Panc1 (cell line): ENCODE results near the gene CSK. TPM values are rescaled to one million over a fixed set of nuclear protein-coding genes. Genes with fewer than 3 reads are reported as not detected.

Experiments
- ATAC-seq: fragments of 200-7000 bp; cut with Tn5 transposase; 2 replicates; pipeline ENCODE4 v1.9.1; 2020; ENCODE audit warnings: mild to moderate bottlenecking, moderate library complexity
- BruUV-seq: library from RNA; stranded (reverse); fragments of 400-500 nt; replicated peaks from 2 replicates; lab custom pipeline; 2021; lab: Mats Ljungman, UMichigan
- CTCF ChIA-PET: fragments of 300-600 bp; sonication (Branson Sonifier 250); formaldehyde crosslinking; loops from one replicate; lab custom pipeline; 2022; ENCODE audit warnings: antibody characterized with exemption; lab: Charles Lee
- POLR2A ChIA-PET: fragments of 300-600 bp; sonication (Branson Sonifier 250); formaldehyde crosslinking; loops from one replicate; lab custom pipeline; 2022; ENCODE audit warnings: antibody characterized with exemption; lab: Charles Lee
- DNase-seq: peaks from one replicate; pipeline ENCODE4 v3.0.0-alpha.2; 2010; ENCODE audit warnings: low read depth, low spot score
- H3K27ac ChIP-seq: 2 replicates; pipeline ENCODE4 v1.5.1; 2011; ENCODE audit warnings: mild to moderate bottlenecking, low read length, inconsistent platforms
- H3K27me3 ChIP-seq: fragments of 200-500 bp; sonication (Bioruptor generic); 2 replicates; pipeline ENCODE4 v1.6.0; 2014; ENCODE audit warnings: low read length, inconsistent platforms; ENCODE audit not compliant: control insufficient read depth, insufficient read depth
- H3K36me3 ChIP-seq: fragments of 200-500 bp; sonication (Bioruptor generic); 2 replicates; pipeline ENCODE4 v1.5.1; 2014; ENCODE audit warnings: inconsistent platforms, mild to moderate bottlenecking, low read length, moderate library complexity; ENCODE audit not compliant: control insufficient read depth, insufficient read depth
- H3K4me1 ChIP-seq: 2 replicates; pipeline ENCODE4 v1.5.1; 2011; ENCODE audit warnings: inconsistent platforms, mild to moderate bottlenecking, low read length, moderate library complexity; ENCODE audit not compliant: control insufficient read depth, insufficient read depth
- H3K4me3 ChIP-seq, 2 experiments: 2 replicates each; pipeline ENCODE4 v1.5.1; 2011 to 2012; ENCODE audit warnings: low read depth in 2 of 2, low read length in 2 of 2, mild to moderate bottlenecking in 2 of 2, inconsistent platforms in 1 of 2, moderate library complexity in 1 of 2
- H3K9me3 ChIP-seq: fragments of 200-500 bp; sonication (Bioruptor generic); 2 replicates; pipeline ENCODE4 v1.5.1; 2014; ENCODE audit warnings: low read depth, mild to moderate bottlenecking, inconsistent platforms, low read length, moderate library complexity; ENCODE audit not compliant: control insufficient read depth, insufficient read depth
- POLR2AphosphoS5 ChIP-seq: IDR thresholded peaks from 2 replicates; pipeline ENCODE4 v1.6.1; 2012; ENCODE audit warnings: mild to moderate bottlenecking, low read depth, low read length, moderate library complexity
- SIN3A ChIP-seq: IDR thresholded peaks from 2 replicates; pipeline ENCODE4 v1.6.1; 2012; ENCODE audit warnings: low read depth, mild to moderate bottlenecking, low read length, moderate library complexity, borderline replicate concordance; ENCODE audit not compliant: insufficient read depth
- TCF7L2 ChIP-seq: IDR thresholded peaks from 2 replicates; pipeline ENCODE4 v1.6.1; 2011; ENCODE audit warnings: mild to moderate bottlenecking, low read depth, low read length, inconsistent platforms
- in situ Hi-C: cut with HindIII; loops from 2 replicates; pipeline ENCODE4 v1.10.0; 2016; ENCODE audit warnings: low sequenced_read_pairs, low pct_unique_long_range_greater_than_20kb
- intact Hi-C: fragments of 100-400 bp; cut with micrococcal nuclease; formaldehyde crosslinking; loops from one replicate; pipeline ENCODE4 v1.10.0; 2022; ENCODE audit not compliant: unreplicated experiment
- total RNA-seq: library from RNA; stranded (reverse); gene quantifications from one replicate; pipeline ENCODE4 v1.2.1, GENCODE V29; 2021; ENCODE audit not compliant: unreplicated experiment
- TF ChIP-seq, protein P1 (sequence below), 2 experiments: IDR thresholded peaks; 2 replicates each; pipeline ENCODE4 v1.6.1; 2011 to 2012; ENCODE audit warnings: low read depth in 2 of 2, control low read depth in 1 of 2, low read length in 1 of 2, mild to moderate bottlenecking in 1 of 2, moderate library complexity in 1 of 2; ENCODE audit not compliant: insufficient read depth in 1 of 2
- TF ChIP-seq, protein P2 (sequence below): fragments of 450-650 bp; IDR thresholded peaks from 2 replicates; pipeline ENCODE4 v1.5.1; 2017; ENCODE audit warnings: mild to moderate bottlenecking

Gene CSK
- total RNA-seq, 1 experiment from 2014 or later, result 81.4 TPM

DNA sequence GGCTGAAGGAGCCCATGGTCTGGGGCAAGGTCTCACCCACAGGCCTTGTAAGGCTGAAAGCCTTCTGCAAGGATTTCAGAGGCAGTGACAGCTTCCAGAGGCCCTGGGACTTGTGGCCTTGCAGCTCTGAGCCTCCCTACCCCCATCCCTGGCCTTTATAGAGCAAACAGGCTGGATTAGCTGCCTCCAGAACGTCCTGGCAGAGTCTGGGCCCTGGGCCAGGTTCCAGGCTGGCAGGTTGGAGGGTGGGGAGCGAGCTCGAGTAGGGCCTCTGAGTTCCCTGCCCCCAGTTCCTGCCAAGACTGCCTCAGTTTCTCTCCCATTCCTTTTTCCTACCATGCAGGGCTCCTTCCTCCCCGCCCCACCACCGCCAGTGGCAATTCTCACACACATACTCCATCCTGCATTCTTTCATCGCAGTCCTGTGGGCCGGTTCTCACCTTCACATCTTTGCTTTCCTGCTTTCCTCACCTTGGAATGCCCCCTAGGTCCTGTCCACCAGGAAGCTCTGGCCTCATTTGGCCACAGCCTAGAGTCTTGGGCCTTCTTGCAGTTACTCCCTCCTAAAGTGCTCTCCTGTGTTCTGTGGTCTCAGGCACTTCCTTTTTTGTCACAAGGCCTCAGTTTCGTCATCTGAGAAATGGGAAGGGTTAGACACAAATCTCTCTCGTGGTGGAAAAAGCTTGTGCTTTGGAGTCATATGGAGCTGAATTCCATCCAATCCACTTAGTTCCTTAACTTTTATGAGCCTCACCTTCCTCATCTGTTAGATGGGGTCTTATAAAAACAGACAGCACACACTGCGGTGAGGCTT lies 33.4 kb downstream of the CSK start:
- Histone ChIP-seq H3K9me3 (no peaks in the 10 kb centered on the region), H3K4me3 (no peak overlapping the region), H3K4me1 (peaks cover 4% of the 10 kb centered on the region; the same call in 1 of the 2 replicates), H3K27ac (no peak overlapping the region), H3K36me3 (no peaks in the 10 kb centered on the region), H3K27me3 (no peaks in the 10 kb centered on the region)
- ChIA-PET CTCF (interaction anchor here (0.6 kb wide), 1 partner anchor 44 kb away, joined by 3 read pairs; no protein-coding TSS in a partner anchor), POLR2A (no interaction called here)
- in situ Hi-C loops, result no loop called here
- DNase-seq (no peak), ATAC-seq (no peak)
- intact Hi-C loops, result no loop called here
- no peak for TF ChIP-seq POLR2AphosphoS5
- TF ChIP-seq, protein P1, sequence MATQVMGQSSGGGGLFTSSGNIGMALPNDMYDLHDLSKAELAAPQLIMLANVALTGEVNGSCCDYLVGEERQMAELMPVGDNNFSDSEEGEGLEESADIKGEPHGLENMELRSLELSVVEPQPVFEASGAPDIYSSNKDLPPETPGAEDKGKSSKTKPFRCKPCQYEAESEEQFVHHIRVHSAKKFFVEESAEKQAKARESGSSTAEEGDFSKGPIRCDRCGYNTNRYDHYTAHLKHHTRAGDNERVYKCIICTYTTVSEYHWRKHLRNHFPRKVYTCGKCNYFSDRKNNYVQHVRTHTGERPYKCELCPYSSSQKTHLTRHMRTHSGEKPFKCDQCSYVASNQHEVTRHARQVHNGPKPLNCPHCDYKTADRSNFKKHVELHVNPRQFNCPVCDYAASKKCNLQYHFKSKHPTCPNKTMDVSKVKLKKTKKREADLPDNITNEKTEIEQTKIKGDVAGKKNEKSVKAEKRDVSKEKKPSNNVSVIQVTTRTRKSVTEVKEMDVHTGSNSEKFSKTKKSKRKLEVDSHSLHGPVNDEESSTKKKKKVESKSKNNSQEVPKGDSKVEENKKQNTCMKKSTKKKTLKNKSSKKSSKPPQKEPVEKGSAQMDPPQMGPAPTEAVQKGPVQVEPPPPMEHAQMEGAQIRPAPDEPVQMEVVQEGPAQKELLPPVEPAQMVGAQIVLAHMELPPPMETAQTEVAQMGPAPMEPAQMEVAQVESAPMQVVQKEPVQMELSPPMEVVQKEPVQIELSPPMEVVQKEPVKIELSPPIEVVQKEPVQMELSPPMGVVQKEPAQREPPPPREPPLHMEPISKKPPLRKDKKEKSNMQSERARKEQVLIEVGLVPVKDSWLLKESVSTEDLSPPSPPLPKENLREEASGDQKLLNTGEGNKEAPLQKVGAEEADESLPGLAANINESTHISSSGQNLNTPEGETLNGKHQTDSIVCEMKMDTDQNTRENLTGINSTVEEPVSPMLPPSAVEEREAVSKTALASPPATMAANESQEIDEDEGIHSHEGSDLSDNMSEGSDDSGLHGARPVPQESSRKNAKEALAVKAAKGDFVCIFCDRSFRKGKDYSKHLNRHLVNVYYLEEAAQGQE (IDR thresholded peaks at IDR 0.05; ENCODE audit: insufficient read depth in 1 of 2, low read depth in 2 of 2, low read length in 1 of 2), result no peak
- TF ChIP-seq TCF7L2, result no peak
- TF ChIP-seq SIN3A, result no peak
- TF ChIP-seq, protein P2, sequence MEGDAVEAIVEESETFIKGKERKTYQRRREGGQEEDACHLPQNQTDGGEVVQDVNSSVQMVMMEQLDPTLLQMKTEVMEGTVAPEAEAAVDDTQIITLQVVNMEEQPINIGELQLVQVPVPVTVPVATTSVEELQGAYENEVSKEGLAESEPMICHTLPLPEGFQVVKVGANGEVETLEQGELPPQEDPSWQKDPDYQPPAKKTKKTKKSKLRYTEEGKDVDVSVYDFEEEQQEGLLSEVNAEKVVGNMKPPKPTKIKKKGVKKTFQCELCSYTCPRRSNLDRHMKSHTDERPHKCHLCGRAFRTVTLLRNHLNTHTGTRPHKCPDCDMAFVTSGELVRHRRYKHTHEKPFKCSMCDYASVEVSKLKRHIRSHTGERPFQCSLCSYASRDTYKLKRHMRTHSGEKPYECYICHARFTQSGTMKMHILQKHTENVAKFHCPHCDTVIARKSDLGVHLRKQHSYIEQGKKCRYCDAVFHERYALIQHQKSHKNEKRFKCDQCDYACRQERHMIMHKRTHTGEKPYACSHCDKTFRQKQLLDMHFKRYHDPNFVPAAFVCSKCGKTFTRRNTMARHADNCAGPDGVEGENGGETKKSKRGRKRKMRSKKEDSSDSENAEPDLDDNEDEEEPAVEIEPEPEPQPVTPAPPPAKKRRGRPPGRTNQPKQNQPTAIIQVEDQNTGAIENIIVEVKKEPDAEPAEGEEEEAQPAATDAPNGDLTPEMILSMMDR, result no peak
- no TSS peak for BruUV-seq

DNA sequence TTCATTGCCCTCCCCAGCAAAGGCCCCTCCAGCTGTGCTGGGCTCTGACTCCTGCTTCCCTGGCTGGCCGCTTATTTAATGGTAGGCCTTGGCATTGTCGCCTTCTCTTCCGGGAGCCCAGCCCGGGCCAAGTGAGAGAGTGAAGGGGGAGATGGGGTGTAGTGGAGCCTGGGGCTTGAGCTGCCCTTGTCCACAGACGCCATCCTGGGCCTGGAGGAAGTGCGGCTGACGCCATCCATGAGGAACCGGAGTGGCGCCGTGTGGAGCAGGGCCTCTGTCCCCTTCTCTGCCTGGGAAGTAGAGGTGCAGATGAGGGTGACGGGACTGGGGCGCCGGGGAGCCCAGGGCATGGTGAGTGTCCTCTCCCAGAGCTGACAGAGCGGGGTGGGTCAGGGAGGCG lies 34.1 kb downstream of the CSK start:
- no peak for TF ChIP-seq POLR2AphosphoS5
- TF ChIP-seq, protein P2, result no peak
- TF ChIP-seq SIN3A, result no peak
- no peak for TF ChIP-seq TCF7L2
- TF ChIP-seq, protein P1 (IDR thresholded peaks at IDR 0.05; ENCODE audit: insufficient read depth in 1 of 2, low read depth in 2 of 2, low read length in 1 of 2), result no peak
- no peak overlapping the region for H3K27ac ChIP-seq
- H3K27me3 ChIP-seq, result no peaks in the 10 kb centered on the region
- peaks cover 4% of the 10 kb centered on the region; the same call in 1 of the 2 replicates for H3K4me1 ChIP-seq
- in situ Hi-C loops, result no loop called here
- no TSS peak for BruUV-seq
- CTCF ChIA-PET, result no interaction called here
- no peaks in the 10 kb centered on the region for H3K9me3 ChIP-seq
- POLR2A ChIA-PET, result no interaction called here
- no peaks in the 10 kb centered on the region for H3K36me3 ChIP-seq
- no peak overlapping the region for H3K4me3 ChIP-seq
- ATAC-seq, result no peak
- intact Hi-C loops, result no loop called here
- DNase-seq, result no peak
